GM18519 (cell line): ENCODE measurements around the gene RXRG.
A peak's percentile ranks its signal among the peaks of the same experiment; 100 is the strongest.

Source experiments
- ATAC-seq: cut with Tn5 transposase; IDR thresholded peaks from one replicate; pipeline ENCODE4 v1.9.1; 2021; ENCODE audit warnings: mild to moderate bottlenecking, moderate library complexity; ENCODE audit not compliant: unreplicated experiment, low FRiP score

The RXRG gene

GRCh38 chr1:165376041-165376810 is 68.7 kb downstream of the RXRG start:
- peak; percentile 44 for ATAC-seq

GRCh38 chr1:165375623-165376022 is 69.3 kb downstream of the RXRG start:
- no peak for ATAC-seq

- ATAC-seq, result no peak
Measured at GRCh38 chr1:165371588-165372225, 73.2 kb downstream of the RXRG start.

GRCh38 chr1:165369255-165369848 is 75.6 kb downstream of the RXRG start:
- ATAC-seq, result peak; percentile 59

- peak; percentile 60 for ATAC-seq
Measured at GRCh38 chr1:165367375-165367993, 77.4 kb downstream of the RXRG start.

GRCh38 chr1:165365341-165365740 is 79.6 kb downstream of the RXRG start:
- ATAC-seq, result no peak

- ATAC-seq, result no peak
Measured at GRCh38 chr1:165364568-165365133, 80.3 kb downstream of the RXRG start.

- no peak for ATAC-seq
Measured at GRCh38 chr1:165356876-165357275, 88.0 kb downstream of the RXRG start.

- ATAC-seq, result no peak
Measured at GRCh38 chr1:165355977-165356811, 88.7 kb downstream of the RXRG start, which contains the start of gene LMX1A. Gene LMX1A (minus strand): TSS chr1:165356715. CDS start chr1:165355559, 1,156 bp downstream.

GRCh38 chr1:165355139-165355976 is 89.6 kb downstream of the RXRG start:
- no peak for ATAC-seq

GRCh38 chr1:165354739-165355138 is 90.2 kb downstream of the RXRG start:
- no peak for ATAC-seq

GRCh38 chr1:165353731-165354671 is 90.9 kb downstream of the RXRG start:
- no peak for ATAC-seq

GRCh38 chr1:165352442-165353293 is 92.3 kb downstream of the RXRG start:
- ATAC-seq, result no peak

- ATAC-seq, result no peak
Measured at GRCh38 chr1:165351863-165352441, 93.0 kb downstream of the RXRG start.
